ENCODE data around the gene PDE6C. TPM values are rescaled to one million over a fixed set of nuclear protein-coding genes. Genes with fewer than 3 reads are reported as not detected.

PDE6C gene
- polyA plus RNA-seq, 1 experiment: not detected

DNA sequence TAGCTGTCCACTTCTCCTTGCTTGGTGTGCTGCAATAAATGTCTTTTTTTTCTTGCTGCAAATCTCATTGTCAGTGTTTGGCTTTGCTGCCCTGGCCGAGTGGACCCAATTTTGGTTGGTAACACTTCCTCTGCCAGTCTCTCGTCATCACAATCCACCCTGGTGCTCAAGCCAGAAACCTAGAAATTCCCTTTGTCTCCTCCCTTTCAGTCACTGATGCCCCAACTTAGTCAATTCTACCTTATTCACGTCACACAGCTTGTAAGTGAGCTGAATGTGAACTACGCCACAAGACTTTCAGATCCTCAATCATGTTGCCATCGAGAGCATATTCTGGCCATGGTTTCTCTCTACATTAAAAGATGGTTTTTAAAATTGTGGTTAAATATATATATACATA is 103.0 kb downstream of the PDE6C start:
- peaks cover 2% of the 10 kb centered on the region for H3K27me3 ChIP-seq (ENCODE audit: control insufficient read depth, insufficient read depth, low read length)
- no peak for DNase-seq (ENCODE audit: low read depth)
- no peaks in the 10 kb centered on the region for H3K36me3 ChIP-seq (ENCODE audit: control insufficient read depth, insufficient read depth, low read length)
- TF ChIP-seq, protein P1, sequence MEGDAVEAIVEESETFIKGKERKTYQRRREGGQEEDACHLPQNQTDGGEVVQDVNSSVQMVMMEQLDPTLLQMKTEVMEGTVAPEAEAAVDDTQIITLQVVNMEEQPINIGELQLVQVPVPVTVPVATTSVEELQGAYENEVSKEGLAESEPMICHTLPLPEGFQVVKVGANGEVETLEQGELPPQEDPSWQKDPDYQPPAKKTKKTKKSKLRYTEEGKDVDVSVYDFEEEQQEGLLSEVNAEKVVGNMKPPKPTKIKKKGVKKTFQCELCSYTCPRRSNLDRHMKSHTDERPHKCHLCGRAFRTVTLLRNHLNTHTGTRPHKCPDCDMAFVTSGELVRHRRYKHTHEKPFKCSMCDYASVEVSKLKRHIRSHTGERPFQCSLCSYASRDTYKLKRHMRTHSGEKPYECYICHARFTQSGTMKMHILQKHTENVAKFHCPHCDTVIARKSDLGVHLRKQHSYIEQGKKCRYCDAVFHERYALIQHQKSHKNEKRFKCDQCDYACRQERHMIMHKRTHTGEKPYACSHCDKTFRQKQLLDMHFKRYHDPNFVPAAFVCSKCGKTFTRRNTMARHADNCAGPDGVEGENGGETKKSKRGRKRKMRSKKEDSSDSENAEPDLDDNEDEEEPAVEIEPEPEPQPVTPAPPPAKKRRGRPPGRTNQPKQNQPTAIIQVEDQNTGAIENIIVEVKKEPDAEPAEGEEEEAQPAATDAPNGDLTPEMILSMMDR (IDR thresholded peaks at IDR 0.05; ENCODE audit: insufficient read depth, low read depth, low read length): no peak
- ChIA-PET CTCF (interaction anchor here (0.9 to 1.3 kb wide), 2 partner anchors 14 to 81 kb away, joined by 3 to 5 read pairs; no protein-coding TSS in a partner anchor), POLR2A (no interaction called here)
- H3K4me3 ChIP-seq (ENCODE audit: low read depth, low read length): no peak overlapping the region

Other genes starting within 250 kb of the PDE6C start
- 355 and 425 TPM in 2 replicates for gene MYOF, start 130.2 kb upstream of the PDE6C start, polyA plus RNA-seq (2011; rRNA removed)
- gene CEP55, start 115.9 kb upstream of the PDE6C start, polyA plus RNA-seq (2011; rRNA removed): 16.8 and 28.2 TPM in 2 replicates
- gene FFAR4, start 45.9 kb upstream of the PDE6C start, polyA plus RNA-seq (2011; rRNA removed): not detected in 2 replicates
- gene RBP4, start 11.3 kb upstream of the PDE6C start, polyA plus RNA-seq (2011; rRNA removed): 0.22 and 0.26 TPM in 2 replicates
- gene FRA10AC1, start 90.1 kb downstream of the PDE6C start, polyA plus RNA-seq (2011; rRNA removed): 2.1 and 5.1 TPM in 2 replicates
- gene LGI1, start 145.4 kb downstream of the PDE6C start, polyA plus RNA-seq (2011; rRNA removed): not detected in 2 replicates

All from BJ (cell line).